Activated B cell treated with CpG ODN at 0.5 μM for 24 hours (primary cell): ENCODE data around the gene CMTM7. TPM values are rescaled to one million over a fixed set of nuclear protein-coding genes. Genes with fewer than 3 reads are reported as not detected.

ENCODE experiments used
- ATAC-seq: fragments of 200-7000 bp; cut with Tn5 transposase; one replicate; pipeline ENCODE4 v1.10.0; 2021; ENCODE audit warnings: low read depth, mild to moderate bottlenecking, moderate library complexity
- CTCF ChIA-PET: fragments of 350-600 bp; sonication (Branson Sonifier 250); formaldehyde crosslinking; loops from one replicate; lab custom pipeline; 2021; ENCODE audit warnings: antibody characterized with exemption; lab: Charles Lee
- POLR2A ChIA-PET: fragments of 350-600 bp; sonication (Branson Sonifier 250); formaldehyde crosslinking; loops from one replicate; lab custom pipeline; 2021; ENCODE audit warnings: antibody characterized with exemption; lab: Charles Lee
- DNase-seq: peaks from one replicate; pipeline ENCODE4 v3.0.0; 2022
- H3K27ac Mint-ChIP-seq: one replicate; pipeline ENCODE4 v1.8.0; 2020; ENCODE audit warnings: mixed read lengths
- H3K27me3 Mint-ChIP-seq: one replicate; pipeline ENCODE4 v1.8.0; 2021; ENCODE audit warnings: mixed read lengths
- H3K36me3 Mint-ChIP-seq: one replicate; pipeline ENCODE4 v1.8.0; 2021; ENCODE audit warnings: low read depth, mixed read lengths
- H3K4me1 Mint-ChIP-seq: one replicate; pipeline ENCODE4 v1.8.0; 2021; ENCODE audit warnings: mixed read lengths
- H3K4me3 Mint-ChIP-seq: one replicate; pipeline ENCODE4 v1.8.0; 2020; ENCODE audit warnings: mild to moderate bottlenecking, mixed read lengths
- H3K9me3 Mint-ChIP-seq: one replicate; pipeline ENCODE4 v1.8.0; 2020; ENCODE audit warnings: mixed read lengths
- intact Hi-C: fragments of 100-400 bp; cut with micrococcal nuclease; formaldehyde crosslinking; loops from one replicate; pipeline ENCODE4 v1.15.1; 2024
- total RNA-seq: library from RNA; stranded (reverse); gene quantifications from 2 replicates; pipeline ENCODE4 v1.2.3, GENCODE V29; 2022
- TF ChIP-seq, protein P1 (sequence below): fragments of 200-600 bp; IDR thresholded peaks from one replicate; pipeline ENCODE4 v1.8.0; 2022; ENCODE audit warnings: antibody characterized with exemption, mild to moderate bottlenecking

Gene CMTM7
- total RNA-seq, 1 donor from 2014 or later = 82.1 TPM

- Mint-ChIP-seq H3K4me1 (peaks cover 22% of the 10 kb centered on the region), H3K4me3 (no peak overlapping the region), H3K9me3 (no peaks in the 10 kb centered on the region), H3K36me3 (no peaks in the 10 kb centered on the region), H3K27ac (no peak overlapping the region), H3K27me3 (no peaks in the 10 kb centered on the region)
- ChIA-PET CTCF (interaction anchor here (2.3 to 9.5 kb wide), 4 partner anchors 18 to 96 kb away, joined by 7 to 174 read pairs (median 12); partner anchors contain the start of gene CMTM7), POLR2A (no interaction called here)
- no peak for DNase-seq
- no peak for ATAC-seq
- intact Hi-C loops = no loop called here
- TF ChIP-seq, protein P1, sequence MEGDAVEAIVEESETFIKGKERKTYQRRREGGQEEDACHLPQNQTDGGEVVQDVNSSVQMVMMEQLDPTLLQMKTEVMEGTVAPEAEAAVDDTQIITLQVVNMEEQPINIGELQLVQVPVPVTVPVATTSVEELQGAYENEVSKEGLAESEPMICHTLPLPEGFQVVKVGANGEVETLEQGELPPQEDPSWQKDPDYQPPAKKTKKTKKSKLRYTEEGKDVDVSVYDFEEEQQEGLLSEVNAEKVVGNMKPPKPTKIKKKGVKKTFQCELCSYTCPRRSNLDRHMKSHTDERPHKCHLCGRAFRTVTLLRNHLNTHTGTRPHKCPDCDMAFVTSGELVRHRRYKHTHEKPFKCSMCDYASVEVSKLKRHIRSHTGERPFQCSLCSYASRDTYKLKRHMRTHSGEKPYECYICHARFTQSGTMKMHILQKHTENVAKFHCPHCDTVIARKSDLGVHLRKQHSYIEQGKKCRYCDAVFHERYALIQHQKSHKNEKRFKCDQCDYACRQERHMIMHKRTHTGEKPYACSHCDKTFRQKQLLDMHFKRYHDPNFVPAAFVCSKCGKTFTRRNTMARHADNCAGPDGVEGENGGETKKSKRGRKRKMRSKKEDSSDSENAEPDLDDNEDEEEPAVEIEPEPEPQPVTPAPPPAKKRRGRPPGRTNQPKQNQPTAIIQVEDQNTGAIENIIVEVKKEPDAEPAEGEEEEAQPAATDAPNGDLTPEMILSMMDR = no peak
These were observed 18.4 kb upstream of the CMTM7 start for GRCh38 chr3:32373276-32373675.

GRCh38 chr3:32373844-32374243 is 17.8 kb upstream of the CMTM7 start:
- TF ChIP-seq, protein P1 = no peak
- no peak for ATAC-seq
- no peak for DNase-seq
- CTCF ChIA-PET = interaction anchor here (1.7 to 9.5 kb wide), 5 partner anchors 17 to 100 kb away, joined by 5 to 174 read pairs (median 14); partner anchors contain the start of gene CMTM7
- intact Hi-C loops = no loop called here
- H3K27me3 Mint-ChIP-seq = no peaks in the 10 kb centered on the region
- no peak overlapping the region for H3K4me3 Mint-ChIP-seq
- H3K27ac Mint-ChIP-seq = no peak overlapping the region
- peaks cover 22% of the 10 kb centered on the region for H3K4me1 Mint-ChIP-seq
- no peaks in the 10 kb centered on the region for H3K36me3 Mint-ChIP-seq
- H3K9me3 Mint-ChIP-seq = no peaks in the 10 kb centered on the region
- POLR2A ChIA-PET = interaction anchor here (1.0 to 2.0 kb wide), 2 partner anchors 94 to 129 kb away, joined by 3 to 9 read pairs; partner anchors contain the start of gene CMTM6

DNA sequence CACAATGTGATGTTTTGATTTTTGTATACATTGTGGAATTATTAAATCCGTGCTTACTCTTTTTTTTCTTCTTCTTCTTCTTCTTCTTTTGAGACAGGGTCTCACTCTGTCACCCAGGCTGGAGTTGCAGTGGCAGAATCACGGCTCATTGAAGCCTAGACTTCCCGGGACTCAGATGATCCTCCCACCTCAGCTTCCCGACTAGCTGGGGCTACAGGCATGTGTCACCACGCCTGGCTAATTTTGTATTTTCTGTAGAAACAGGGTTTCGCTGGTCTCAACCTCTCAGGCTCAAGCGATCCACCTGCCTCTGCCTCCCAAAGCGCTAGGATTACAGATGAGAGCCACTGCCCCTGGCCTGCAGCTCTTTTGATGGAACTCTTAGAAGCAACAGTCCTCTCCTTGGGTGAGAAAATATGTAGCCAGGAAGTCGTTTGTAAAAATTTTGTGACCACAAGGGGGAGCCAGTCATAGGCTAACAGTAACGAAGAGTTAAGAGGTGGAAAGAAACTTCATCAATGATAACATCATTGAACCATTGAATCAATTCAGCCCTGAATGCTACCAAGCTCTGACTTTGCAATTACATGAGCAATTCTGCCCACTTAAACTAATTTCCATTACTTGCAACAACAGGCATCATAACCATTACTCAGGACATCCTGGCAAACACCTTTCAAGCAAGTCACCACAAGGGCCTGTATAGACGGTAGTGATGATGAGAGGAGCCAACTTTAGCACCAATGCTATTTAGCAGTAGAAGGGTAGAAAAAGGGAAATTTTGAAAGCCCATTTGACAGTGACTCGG is 16.7 kb upstream of the CMTM7 start:
- peak; percentile 18 for DNase-seq
- Mint-ChIP-seq H3K27ac (peak overlapping the region; percentile 50), H3K9me3 (no peaks in the 10 kb centered on the region), H3K4me1 (peaks cover 28% of the 10 kb centered on the region), H3K36me3 (no peaks in the 10 kb centered on the region), H3K27me3 (no peaks in the 10 kb centered on the region), H3K4me3 (no peak overlapping the region)
- intact Hi-C loops = loop anchor here (1.0 to 5.0 kb wide), 8 partner anchors 16 to 289 kb away; partner anchors contain the start of genes CMTM6 and CMTM7
- ATAC-seq = peak; percentile 75
- ChIA-PET CTCF (interaction anchor here (0.6 to 9.5 kb wide), 24 partner anchors 8 to 132 kb away, joined by 3 to 174 read pairs (median 4); partner anchors contain the start of gene CMTM7), POLR2A (interaction anchor here (0.8 to 2.8 kb wide), 10 partner anchors 17 to 127 kb away, joined by 3 to 10 read pairs (median 4); partner anchors contain the start of genes CMTM6 and CMTM7)
- TF ChIP-seq, protein P1 = no peak

- TF ChIP-seq, protein P1 = no peak
- H3K4me3 Mint-ChIP-seq = no peak overlapping the region
- ChIA-PET CTCF (interaction anchor here (0.7 to 9.5 kb wide), 21 partner anchors 8 to 131 kb away, joined by 3 to 174 read pairs (median 5); partner anchors contain the start of gene CMTM7), POLR2A (interaction anchor here (0.9 to 2.8 kb wide), 7 partner anchors 16 to 108 kb away, joined by 3 to 10 read pairs (median 4); partner anchors contain the start of gene CMTM7)
- intact Hi-C loops = loop anchor here (1.0 to 5.0 kb wide), 8 partner anchors 16 to 289 kb away; partner anchors contain the start of genes CMTM6 and CMTM7
- no peaks in the 10 kb centered on the region for H3K9me3 Mint-ChIP-seq
- ATAC-seq = no peak
- H3K27me3 Mint-ChIP-seq = no peaks in the 10 kb centered on the region
- H3K36me3 Mint-ChIP-seq = no peaks in the 10 kb centered on the region
- no peak for DNase-seq
- peaks cover 29% of the 10 kb centered on the region for H3K4me1 Mint-ChIP-seq
- H3K27ac Mint-ChIP-seq = no peak overlapping the region
These were observed 16.1 kb upstream of the CMTM7 start for GRCh38 chr3:32375596-32375930.
